NCI-H526 treated with DMSO at 0.1 percent for 48 hours (cell line): ENCODE measurements around the gene FGF2.

ENCODE experiments used
- DNase-seq: peaks from one replicate; lab custom pipeline; 2025; lab: John Stamatoyannopoulos, UW

The FGF2 gene

DNA sequence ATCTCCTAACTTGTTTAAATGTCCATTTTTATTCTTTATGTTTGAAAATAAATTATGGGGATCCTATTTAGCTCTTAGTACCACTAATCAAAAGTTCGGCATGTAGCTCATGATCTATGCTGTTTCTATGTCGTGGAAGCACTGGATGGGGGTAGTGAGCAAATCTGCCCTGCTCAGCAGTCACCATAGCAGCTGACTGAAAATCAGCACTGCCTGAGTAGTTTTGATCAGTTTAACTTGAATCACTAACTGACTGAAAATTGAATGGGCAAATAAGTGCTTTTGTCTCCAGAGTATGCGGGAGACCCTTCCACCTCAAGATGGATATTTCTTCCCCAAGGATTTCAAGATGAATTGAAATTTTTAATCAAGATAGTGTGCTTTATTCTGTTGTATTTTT is 68.2 kb downstream of the FGF2 start:
- no peak for DNase-seq

DNA sequence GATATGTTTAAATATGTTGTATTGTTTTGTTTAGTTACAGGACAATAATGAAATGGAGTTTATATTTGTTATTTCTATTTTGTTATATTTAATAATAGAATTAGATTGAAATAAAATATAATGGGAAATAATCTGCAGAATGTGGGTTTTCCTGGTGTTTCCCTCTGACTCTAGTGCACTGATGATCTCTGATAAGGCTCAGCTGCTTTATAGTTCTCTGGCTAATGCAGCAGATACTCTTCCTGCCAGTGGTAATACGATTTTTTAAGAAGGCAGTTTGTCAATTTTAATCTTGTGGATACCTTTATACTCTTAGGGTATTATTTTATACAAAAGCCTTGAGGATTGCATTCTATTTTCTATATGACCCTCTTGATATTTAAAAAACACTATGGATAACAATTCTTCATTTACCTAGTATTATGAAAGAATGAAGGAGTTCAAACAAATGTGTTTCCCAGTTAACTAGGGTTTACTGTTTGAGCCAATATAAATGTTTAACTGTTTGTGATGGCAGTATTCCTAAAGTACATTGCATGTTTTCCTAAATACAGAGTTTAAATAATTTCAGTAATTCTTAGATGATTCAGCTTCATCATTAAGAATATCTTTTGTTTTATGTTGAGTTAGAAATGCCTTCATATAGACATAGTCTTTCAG is 68.8 kb downstream of the FGF2 start:
- DNase-seq: no peak

- no peak for DNase-seq
These were observed 69.6 kb downstream of the FGF2 start for GRCh38 chr4:122896270-122896669.

DNA sequence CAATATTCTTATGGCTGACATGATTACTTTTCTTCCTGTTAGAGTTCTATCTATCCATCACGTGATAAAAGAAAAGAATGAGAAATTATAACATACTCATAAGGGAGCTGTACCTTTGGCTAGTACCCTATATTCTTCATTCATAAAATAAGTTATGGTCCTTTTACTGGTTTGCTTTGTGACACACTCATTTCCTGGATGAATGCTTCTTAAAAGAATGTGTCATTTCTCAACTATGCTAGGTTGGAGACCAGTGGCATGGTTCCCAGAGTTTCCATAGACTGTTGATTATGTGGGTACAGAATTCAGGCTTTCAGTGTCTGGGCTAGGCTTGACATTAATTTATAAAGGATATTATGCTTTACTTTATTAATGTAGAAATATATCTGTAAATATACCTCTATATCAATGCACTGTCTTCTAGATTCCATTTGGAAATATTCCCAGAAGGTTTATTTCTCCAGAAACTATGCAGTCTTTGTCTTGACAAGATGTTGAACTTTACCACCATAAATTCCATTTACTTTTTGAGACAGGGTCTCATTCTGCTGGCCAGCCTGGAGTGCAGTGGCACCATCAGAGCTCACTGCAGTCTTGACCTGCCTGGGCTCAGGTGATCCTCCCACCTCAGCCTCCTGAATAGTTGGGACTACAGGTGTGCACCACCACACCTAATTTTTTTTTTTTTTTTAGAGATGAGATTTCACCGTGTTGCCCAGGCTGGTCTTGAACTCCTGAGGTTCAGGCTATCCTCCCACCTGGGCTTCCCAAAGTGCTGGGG is 71.9 kb downstream of the FGF2 start:
- no peak for DNase-seq

GRCh38 chr4:122899682-122900081 is 73.1 kb downstream of the FGF2 start:
- no peak for DNase-seq

- DNase-seq: no peak
These were observed 73.7 kb downstream of the FGF2 start for GRCh38 chr4:122900314-122900713.

GRCh38 chr4:122901247-122902010 is 74.8 kb downstream of the FGF2 start:
- no peak for DNase-seq

GRCh38 chr4:122903766-122904288 is 77.2 kb downstream of the FGF2 start:
- no peak for DNase-seq

DNA sequence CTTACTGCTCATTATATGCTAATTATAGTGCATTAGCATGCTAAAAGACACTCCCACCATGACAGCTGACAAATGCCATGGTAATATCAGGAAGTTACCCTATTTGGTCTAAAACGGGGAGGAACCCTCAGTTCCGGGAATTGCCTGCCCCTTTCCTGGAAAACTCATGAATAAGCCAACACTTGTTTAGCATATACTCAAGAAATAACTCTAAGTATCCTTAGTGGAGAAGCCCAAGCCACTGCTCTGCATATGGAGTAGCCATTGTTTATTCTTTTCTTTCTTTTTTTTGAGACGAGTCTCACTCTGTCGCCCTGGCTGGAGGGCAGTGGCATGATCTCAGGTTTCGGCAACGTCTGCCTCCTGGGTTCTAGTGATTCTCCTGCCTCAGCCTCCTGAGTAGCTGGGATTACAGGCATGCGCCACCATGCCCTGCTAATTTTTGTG is 80.3 kb downstream of the FGF2 start:
- no peak for DNase-seq

DNA sequence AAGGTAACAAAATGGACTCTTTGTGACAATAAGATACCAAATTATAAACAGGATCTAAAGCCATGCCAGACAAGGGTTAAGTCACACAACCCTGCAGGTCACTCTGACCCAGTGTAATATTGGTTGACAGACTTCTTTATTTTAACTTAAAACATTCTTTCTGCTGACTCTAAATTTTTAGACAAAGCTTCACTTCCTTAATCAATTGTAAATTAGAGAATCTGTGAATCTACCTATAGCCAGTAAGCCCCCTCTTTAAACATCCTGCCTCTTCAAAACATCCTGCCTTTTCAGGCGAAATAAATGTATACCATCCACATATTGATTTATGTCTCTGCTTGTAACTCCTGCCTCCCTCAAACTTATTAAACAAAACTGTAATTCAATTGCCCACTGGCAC is 81.6 kb downstream of the FGF2 start:
- no peak for DNase-seq

GRCh38 chr4:122909683-122910082 is 83.1 kb downstream of the FGF2 start:
- DNase-seq: no peak

DNA sequence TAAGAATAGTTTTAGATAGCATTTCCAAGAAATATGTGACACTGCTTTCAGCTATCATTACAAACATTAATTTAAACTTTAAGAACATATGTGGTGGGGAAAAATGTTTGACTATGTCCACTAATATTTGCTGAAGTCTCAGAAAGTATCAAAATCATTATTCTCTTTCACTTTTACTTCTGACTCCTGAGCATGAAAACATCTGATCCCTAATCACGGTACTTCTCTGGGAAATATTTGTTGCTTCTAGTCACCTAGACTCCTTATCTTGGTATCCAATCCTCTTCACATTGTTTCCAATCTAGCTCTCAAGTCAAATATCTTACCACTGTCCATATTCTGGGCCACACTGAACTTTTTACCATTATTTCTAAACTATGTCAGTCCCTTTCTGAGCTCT is 85.0 kb downstream of the FGF2 start:
- DNase-seq: no peak

DNA sequence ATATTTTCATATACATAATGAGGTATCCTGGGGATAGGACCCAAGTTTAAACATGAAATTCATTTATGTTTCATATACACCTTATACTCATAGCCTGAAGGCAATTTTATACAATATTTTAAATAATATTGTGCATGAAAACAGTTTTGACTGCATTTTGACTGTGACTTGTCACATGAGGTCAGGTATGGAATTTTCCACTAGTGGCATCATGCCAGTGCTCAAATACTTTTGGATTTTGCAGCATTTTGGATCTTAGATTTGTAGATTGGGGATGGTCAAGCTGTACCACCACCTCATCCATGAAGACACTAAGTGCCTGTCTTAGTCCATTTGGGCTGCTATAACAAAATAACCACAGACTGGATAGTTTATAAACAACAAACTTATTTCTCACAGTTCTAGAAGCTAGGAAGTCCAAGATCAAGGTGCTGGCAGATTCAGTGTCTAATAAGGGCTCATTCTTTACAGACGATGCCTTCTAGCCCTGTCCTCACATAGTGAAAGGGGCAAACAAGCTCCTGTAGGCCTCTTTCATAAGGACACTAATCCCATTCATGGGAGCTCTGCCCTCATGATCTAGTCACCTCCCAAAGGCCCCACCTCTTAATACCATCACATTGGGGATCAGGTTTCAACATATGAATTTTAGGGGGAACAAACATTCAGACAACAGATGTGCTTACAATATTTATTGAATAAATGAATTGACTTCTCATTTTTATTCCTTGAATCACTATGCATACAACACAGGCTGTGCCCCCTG is 86.4 kb downstream of the FGF2 start:
- DNase-seq: no peak

DNA sequence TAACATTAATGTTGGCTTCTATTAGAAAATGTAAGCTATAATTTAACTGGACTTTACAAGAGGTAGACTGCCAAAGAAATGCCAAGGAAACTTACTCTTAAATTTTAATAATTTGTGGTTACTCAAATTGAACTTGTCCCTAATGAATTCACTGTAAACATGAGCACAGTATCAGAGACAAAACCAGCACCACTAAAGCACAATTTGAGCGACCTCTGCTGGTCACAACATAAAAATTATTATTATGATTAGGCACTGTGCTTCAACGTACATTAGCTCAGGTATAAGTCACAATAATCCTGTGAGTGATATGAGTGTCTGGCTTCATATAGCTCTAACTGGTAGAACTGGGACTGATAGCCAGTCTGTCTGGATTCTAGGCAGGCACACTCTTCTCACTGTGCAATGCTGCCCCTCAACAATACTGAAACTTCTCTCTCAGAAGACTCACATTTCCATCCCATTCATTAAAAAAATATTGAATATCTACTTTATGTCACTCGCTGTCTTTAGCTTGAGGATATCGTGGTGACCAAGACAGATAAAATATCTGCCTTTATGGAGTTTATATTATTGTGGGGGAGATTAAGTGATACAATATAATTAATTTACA is 87.8 kb downstream of the FGF2 start:
- DNase-seq: peak; percentile 37

- no peak for DNase-seq
These were observed 88.3 kb downstream of the FGF2 start for GRCh38 chr4:122914938-122915337.

DNA sequence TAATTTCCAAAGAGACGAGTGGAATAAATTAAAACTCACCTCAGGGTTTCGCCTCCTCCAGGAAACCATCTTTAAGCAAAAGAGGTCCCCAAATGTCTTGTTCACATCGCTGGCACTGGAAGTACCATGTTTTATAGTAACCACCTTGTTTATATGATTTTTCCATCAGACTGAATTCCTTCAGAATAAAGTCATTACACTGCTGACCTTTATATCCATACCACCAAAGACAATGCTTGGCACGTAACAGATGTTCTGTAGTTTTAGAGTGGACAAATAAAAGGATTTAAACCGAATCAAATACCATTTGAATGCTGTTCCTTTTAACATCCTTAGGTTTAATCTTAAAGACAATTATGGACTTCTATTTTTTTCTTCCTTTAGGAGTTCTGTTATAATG is 91.1 kb downstream of the FGF2 start:
- DNase-seq: no peak

DNA sequence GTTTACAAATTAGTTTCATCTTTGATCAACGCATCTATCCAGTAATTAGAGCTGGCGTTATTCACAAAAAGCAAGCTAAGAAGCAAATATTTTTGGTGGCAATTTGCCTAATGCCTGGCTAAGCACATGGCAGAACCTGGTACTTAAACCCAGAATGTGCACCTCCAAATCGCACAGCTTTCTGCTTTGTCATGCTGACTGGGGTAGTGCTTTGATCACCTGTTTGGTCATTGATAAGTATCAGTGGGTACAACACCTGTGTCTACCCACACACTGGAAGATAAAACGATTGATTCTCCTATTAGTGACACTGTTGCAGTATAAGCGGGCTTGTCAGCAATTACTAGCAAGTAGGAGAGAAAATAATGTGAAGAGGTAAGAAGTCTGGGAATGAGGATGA is 93.8 kb downstream of the FGF2 start:
- DNase-seq: no peak

GRCh38 chr4:122921300-122921699 is 94.7 kb downstream of the FGF2 start:
- DNase-seq: no peak

DNA sequence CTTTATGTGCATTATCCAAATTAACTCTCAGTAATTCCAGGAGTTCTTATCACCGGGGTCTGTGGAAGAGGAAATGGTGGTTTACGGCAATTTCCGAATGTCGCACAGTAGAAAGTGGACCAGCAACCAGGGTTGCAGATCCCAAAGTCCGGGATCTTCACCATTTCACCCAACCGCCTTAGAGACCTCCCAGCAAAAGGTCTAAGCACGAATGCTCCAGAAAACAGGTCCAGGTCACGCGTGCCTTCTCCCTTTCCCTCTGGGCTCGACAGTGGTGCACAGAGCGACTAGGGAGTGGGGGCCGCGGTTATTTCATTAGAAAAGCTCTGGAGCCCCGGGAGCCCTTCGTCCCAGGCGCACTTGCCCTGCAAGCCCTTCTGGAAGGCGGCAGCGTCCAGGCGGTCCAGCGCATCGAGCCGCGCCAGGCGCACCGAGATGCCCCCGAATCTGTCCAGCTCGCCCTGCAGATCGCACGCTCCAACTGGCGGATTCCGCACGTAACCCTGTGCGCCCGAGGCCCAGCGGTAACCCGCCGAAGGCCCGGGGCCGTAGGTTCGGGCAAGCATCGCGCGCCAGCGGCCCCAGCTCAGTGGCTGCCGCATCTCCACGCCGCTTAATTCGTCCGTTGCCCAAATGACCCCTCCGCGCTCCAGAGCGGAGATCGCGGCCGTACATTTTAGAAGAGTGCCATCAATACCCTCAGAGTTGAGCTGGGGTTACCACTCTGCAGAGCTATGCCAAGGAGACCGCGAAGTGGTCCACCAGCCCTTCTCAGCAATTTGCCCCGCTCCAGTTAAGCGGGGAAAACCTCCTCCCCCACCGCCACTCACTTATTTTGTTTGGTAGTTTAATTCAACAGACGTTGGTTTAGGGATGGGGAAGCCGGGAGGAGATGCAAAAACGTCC is 95.6 kb downstream of the FGF2 start, which contains the start of gene NUDT6:
Gene NUDT6 (minus strand): TSS at position 627 of the 906 bp plus-strand sequence. CDS start 25 bp downstream, at position 602.
- DNase-seq: peak; percentile 77

- DNase-seq: peak; percentile 79
These were observed 96.4 kb downstream of the FGF2 start for GRCh38 chr4:122922877-122923511.
